Activated T-helper 1 cell treated with Interleukin-2 at 50 U/mL for 16 hours (primary cell): ENCODE data around the gene NECTIN1.
A peak's percentile ranks its signal among the peaks of the same experiment; 100 is the strongest.

Experiments used
- DNase-seq: peaks from one replicate; pipeline ENCODE4 v3.0.0-alpha.2; 2020; ENCODE audit warnings: low read depth

The NECTIN1 gene

DNA sequence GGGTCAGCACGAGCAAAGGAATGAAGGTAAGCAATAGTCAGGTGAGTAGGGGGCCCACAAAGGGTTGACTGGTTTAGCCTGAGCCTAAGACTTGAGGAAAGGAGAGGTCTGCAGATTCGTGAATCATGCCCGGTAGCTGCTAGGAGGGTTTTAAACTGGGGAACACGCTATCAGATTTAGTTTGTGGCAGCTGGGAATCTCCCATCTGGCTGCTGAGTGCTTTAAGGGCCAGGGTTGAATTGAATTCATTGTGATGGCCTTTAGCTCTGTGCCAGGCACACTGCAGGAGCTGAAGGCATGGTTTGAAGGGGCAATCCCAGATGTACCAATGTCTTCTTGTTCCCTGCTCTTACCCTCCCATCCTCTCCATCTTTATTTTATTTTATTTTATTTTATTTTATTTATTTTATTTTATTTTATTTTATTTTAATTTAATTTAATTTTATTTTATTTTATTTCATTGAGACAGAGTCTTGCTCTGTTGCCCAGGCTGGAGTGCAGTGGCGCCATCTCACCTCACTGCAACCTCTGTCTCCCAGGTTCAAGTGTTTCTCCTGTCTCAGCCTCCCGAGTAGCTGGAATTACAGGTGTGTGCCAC lies 1.9 kb upstream of the NECTIN1 start:
- no peak for DNase-seq

DNA sequence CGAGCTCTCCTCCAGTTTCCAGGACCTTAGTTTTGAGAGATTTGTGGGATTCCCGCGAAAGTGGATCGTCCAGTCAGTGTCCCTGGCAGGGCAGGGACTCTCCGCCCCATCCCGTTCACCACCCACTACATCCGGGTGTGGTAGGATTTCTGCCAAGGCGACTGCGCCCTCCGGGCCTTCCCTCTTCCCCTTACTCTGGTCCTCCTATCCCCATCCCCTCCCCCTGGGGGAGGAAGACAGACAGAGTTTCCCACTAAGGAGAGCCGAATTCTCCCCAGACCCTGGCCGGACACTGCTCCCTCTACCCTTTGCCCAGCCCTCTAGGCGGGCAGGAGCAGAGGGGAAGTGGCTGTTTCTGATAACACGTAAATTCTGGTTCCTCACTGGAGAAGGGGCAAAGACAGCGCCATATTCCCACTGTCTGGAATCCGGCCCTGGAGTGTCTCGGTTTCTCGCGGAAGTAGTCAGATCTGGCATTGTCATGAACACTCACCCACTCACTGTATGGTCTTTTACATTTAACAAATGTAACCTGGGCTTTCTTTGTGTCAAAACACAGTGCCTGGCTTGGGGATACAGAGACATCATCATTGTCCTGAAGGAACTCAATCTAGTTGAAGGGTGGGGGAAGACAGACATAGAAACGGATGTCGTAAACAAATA lies 1.1 kb upstream of the NECTIN1 start:
- no peak for DNase-seq

DNA sequence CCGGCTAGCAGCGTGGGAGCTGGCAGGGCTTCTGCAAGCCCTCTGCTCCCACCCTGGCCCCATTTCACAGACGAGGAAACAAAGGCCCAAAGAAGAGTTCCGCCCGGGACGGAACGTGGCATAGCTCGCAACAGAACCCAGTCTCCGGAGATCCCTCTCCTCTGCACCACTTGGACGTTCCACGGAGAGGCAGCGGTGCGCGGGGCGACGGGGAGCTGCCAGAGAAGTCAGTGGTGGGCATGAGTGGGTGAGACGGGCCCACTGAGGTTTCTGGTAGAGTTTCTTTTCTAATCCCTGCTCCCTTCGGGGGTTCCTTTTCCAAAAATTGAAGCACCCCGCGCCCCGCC lies 554 bp upstream of the NECTIN1 start:
- DNase-seq = no peak

DNA sequence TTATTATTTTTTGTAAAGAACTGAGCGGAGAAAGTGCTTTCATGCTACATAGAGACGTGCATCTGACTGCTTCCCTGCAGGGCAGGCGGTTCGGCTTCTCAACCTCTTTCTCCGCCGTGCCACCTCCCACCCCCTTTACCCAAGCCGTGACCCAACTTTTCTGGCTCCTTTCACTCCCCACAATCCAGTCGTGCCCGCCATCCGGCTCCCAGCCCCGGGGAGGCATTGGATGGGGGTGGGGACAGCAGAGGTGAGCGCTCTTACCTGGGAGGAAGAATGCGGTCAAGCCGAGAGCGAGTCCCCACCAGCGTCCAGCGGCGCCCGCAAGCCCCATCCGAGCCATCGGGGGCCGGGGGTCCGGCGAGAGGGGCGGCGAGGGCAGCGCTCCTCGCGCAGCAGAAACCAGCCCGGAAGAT lies 781 bp downstream of the NECTIN1 start:
- DNase-seq = no peak

DNA sequence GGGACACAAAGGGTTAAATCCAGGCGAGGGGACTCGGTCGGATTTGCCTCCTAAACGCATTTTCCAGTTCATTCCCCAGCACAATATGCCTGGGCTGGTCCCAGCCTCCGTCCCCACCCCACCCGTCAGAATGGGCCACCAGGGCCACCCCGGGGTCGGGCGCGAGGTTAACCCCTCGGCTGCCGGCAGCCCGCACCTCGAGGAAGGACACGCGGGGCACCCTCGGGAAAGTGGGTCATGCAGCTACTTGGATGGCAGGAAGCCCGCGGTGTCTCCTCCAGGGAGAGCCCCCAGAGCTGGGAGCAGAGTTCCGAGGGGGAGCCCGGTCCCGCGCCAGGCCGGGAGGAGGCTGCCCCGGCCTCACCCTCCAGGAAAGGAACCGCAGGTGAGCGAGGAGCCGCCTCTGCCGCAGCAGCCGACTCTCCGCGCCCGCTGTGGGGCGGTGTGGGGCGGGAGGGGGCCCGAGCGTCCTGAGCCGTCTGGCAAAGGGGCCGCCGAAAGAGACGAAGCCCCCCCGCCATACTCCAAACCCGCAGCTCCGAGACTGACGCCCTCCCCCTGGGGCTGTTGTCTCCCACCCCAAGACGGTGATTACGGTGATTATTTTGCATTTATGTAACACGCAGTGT lies 1.4 kb downstream of the NECTIN1 start:
- DNase-seq = peak; percentile 20

DNA sequence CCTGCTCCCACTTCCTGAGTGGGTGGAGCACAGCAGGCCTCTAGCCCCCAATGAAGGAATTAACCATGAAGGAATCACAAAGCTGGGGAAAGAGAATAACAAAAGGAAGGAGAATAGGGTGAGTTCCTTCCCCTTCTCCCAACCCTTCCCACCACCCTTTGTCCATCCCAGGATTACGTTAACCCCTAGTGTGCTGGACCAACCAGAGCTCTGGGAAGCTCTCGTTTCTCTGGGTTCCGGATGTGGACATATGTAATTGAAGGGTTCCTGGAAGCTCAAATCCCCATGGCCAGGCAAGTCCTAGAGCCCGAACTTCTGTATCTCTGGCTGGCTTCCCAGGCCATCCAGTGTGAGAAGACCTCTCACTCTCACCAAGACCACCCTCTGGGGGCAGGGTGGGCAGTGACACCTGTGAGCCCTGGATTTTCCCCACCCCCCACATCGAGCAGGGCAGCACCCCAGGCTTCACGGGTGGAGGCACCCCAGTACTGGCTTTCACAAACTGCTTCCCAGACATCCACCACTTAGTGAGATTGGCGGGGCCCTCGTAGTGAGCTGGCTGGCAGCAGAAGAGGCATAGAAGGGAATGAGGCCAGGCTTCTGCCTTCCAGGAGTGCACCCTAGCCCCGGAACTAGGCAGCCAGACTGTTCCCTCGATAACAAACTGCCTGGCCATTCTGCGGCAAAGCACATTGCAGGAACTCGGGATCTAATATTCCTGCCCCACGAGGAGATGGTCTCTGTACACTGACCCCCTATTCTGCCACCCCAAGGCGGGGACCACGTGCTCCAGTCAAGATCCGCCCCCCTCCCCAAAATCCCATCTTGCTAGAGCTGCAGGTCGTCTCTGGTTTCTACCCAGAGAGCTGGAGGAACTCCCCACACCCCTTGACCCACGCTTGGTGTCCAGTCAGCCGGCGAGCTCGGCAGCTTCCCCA lies 2.1 kb downstream of the NECTIN1 start:
- DNase-seq = no peak

DNA sequence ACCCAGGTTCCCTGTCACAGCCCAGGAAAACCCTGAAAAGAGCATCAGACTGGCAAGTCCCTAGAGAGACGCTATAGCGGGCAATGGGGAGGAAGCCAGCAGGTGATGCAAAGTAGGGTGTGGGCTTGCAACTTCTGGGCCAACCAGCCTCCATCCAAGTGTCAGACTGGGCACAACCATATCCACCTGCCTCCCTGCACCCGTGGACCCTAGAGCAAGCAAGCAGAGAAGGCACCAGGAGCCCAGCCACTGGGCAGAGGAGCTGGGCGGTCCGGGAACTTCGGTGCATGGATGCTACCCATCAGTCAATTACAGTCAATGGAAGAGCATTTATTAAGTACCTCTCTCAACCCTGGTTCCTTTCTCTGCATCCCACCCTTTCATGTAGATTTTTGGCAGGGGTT lies 2.8 kb downstream of the NECTIN1 start:
- no peak for DNase-seq

DNA sequence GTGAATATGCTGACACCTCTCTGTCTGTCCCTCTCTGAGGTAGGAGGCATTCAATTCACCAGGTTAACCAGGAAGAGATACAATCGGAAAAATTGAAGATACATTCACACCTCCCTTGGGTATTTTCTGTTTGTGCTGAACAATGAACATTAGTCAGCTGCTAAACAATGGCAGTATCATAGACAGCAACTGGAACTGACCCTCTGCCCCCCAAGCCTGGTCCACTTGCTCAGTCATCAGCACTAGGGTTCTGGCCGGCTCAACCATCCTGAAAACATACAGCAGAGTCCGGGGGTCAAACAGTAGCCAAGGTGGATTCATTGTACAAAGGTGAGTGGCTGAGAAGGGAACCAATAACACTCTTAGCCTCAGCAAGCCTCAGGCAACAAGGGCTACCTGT lies 4.0 kb downstream of the NECTIN1 start:
- no peak for DNase-seq

DNA sequence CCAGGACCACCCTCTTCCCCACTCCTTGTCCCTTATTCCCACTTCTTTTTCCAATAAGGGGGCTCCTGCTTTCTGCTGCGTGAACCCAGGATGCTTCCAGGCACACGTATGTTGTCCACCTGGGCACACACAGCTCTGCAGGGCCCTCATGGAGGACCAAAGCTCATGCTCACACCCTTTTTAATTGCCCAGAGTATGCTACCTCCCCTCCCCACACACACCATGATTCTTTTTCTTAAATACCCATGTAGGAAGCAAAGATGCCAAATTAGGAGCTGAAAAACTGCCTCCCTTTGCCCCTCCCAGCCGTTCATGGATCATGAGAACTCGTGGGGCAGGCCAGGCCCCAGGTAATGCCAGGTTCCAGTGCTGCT lies 5.1 kb downstream of the NECTIN1 start:
- DNase-seq = no peak

DNA sequence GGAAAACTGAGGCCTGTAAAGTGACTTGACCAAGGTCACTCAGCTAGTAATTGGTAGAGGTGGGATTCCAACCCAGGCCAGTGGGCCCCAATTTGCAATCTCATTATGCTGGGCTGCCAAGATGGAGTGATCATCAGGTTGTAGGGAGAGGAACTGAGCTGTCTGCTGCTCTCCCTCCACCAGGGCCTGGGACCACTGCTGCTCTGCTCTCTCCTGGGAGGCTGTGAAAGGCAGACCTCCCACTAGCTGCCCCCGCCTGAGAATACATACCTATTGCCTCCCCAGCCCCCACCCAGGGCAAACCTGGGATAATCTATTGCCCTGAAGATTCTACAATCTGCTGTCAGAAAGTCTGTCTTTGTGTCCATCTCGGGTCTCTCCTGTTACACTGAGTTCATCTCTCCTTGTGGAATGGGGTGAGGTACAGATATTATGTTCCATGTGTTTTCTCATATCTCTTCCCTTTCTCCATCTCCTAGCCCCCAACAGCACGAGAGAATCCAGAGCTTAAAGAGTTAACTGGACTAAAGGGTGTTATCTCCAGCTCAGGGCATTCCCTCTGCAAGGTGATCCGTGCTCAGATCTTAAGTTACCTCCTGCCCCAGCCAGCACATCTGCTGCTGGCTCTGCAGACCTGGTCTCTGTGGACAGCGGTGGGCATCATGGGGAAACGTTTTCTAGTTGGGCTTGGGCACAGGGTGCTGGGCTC lies 5.6 kb downstream of the NECTIN1 start:
- DNase-seq = no peak

DNA sequence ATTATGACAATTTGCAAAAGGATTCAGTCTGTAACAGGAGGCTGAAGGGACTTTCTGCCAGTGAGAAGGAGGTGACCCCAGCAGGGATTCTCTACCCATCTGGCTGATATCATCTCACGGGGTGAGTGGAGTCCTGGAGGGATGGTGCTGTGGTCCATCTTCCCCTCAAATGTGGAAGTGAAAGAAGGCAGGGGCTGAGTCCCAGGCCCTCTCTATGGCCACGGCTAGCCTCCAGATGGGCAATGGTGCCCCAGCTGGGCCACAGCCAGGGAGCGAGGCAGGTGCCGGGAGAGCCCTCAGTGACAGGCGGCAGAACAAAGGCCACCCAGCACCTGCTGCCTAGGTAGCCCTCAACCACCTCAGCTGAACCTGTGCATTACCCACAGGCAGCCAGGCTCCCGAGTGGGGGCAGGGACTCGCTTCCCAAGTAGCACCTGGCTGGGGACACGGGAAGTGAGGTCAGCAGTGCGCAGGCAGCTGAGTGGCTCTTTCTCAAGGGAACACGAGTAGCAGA lies 6.7 kb downstream of the NECTIN1 start:
- no peak for DNase-seq

DNA sequence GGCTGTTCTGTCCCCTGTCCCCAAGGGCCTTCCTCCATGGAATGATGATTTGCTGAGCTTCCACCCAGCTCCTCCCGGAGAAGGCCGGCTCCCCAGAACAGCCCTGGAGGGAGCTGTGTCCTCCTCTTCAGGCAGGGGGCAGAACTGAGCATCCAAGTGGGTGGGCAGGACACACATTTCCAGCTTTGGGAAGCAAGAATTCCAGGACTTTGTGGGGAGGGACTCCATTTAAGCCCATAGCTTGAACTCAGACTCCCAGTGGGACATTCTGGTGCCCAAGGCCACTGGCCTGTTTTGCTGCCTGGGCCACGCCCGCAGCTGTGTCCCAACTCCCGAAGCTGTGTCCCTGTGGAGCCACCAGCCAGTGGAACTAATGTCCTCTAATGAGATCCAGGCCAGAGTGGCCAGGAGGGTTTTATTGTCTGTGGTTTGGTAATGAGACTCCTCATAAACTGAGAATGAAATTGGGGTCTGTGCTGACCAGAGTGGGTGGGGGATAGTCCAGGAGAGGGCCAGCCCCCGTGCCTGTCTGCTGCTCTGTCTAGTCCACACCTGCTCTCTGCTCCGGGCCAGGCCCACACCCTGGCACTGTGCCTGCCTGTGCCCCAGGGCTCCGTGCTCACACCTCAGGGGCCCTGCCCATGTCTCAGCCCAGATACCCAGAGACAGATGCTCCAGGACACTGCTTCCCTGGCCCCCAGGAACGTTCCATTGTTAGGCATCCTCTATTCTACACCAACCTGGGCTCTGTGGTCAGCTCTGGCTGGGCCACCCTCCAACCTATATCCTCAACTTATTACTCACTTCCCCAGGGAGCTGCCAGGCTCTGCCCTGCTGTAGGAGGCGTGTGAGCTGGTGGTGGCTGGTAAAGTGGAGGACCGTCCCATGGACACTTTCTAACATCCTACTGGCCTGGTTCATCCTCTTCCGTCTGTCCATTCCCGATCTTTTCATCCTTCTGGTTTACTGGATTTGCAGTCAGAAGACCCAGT lies 7.6 kb downstream of the NECTIN1 start:
- no peak for DNase-seq

DNA sequence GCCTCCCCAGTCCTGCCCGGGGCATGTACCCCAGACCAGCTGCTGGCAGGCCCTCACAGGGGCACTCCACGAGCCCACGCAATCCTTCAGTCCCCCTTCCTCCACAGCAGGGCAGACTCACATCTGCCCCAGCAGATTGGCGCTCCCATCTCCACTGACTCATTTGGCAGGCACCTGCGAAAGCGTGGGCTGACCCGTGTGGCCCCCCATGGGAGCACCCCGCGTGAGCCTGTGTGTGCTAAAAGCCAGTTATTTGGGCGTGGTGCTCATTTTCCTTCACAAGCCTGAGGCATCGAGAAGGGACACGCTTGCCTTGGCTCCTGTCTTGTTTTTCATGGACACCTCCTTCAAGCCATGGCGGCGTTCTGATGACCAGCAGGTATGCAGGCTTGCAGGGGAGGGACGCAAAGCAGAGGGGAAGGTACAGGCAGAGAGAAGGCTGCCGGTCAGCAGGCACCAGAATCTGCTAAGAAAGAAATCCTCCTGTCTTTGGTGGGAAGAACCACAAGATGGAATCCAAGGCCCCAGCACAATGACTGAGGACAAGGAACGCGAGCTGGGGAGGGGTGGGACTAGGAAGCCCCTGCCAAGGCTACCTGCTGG lies 8.6 kb downstream of the NECTIN1 start:
- no peak for DNase-seq

DNA sequence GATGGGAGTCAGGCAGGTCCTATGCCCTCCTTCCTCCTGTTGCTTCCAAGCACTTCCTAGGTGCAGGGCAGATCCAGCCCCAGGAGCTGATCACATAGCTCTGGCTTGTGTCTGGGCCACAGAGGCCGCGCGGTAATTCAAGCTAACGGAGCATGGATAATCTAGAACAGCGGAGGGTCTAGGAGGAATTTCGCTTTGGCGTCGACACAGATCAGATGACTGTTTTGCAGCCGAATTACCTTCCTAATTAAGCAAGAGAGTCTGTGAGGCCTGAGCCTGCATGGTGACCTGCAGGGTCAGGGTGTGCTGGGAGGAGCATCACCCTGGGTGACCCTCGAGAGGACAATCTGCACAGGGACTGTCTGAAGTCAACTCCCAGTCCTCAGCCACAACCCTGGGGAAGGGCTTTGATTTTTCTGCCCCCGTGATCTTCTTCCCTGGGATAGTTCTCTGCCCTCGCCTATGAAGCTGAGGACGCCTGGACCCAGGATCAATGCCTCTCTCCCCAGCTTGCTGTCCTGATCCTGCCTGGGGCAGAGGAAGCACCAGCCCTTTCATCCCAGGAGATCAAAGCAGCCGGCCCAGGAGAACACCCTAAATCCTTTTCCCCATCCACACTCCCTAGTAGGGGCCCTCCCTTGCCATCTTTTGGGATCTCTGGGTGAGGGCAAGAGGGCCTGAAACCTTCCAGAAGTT lies 11.0 kb downstream of the NECTIN1 start:
- no peak for DNase-seq

DNA sequence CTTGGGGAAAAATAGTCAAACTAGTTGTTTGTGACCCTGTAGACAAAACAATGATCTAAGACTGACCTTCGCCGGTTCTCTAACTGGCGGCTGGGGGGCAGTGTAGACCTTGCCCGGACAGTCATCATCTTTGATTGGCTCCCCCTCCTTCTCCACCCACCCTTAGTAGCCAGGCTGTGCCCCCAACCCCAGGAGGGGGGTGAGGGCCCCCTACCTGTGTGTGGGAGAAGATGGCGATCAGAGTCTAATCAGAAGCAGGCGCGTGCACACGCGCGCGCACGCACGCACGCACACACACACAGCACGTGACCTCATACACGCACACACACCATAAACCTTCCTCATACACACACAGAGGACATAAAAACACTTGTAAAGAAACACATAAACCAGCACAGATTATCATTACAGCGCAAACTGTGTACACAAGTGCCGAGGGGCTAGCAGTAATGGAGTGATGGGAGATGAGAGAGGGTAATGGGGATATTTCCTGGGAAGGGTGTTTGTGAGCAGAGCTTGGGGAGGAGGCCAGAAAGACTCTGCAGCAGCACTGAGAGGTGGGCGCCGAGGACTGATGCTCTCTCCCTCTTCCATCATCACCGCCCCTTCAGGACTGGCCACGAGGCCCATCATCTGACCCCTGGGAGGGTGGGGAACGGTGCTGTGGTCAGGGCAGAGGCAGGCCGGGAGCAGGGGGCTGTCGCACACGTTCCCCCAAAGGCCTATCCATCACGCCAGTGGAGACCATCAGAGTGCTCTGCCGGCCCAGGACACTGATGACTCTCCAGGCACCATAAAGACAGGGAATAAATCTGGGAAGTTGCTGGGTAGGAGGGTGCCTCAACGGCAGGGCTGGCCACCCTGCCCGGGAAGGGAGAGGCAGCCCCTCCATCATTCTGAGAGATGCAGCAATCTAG lies 12.2 kb downstream of the NECTIN1 start:
- DNase-seq = no peak

DNA sequence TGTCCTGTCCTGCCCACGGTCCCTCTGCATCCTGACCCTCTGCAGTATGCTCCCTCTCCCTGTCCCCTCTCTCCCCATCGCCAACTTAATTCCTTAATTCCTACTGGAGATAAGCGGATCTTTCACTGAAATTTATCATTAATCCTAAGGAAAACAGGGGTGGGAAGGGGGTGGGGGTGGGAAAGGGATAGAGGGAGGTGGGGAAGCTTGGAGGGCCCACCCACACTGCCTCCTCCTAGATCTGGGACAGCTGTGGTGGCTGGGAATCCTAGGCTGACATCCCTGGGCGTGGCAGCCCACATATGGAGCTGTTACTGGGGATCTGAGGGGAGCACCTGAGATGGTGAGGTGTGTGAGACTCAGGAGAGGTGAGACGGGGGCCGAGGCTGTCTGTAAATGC lies 14.4 kb downstream of the NECTIN1 start:
- no peak for DNase-seq

DNA sequence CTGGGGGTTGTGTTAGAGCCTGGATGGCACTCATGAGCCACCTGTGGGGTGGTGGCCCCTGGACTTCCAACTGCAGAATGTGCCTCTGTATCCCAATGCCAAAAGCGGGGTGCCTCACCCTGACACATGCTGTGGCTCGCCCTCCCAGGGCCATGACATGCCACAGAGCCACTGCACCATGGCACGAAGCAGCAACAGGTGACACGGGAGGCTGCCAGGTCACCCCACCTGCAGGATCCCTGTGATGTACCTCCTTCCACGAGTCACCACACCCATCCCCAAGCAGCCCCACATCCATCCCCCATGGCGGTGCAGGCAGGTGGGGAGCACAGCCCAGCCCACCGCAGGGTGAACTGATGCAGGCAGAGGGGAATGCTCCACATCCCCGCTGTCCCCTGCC lies 14.8 kb downstream of the NECTIN1 start:
- no peak for DNase-seq

DNA sequence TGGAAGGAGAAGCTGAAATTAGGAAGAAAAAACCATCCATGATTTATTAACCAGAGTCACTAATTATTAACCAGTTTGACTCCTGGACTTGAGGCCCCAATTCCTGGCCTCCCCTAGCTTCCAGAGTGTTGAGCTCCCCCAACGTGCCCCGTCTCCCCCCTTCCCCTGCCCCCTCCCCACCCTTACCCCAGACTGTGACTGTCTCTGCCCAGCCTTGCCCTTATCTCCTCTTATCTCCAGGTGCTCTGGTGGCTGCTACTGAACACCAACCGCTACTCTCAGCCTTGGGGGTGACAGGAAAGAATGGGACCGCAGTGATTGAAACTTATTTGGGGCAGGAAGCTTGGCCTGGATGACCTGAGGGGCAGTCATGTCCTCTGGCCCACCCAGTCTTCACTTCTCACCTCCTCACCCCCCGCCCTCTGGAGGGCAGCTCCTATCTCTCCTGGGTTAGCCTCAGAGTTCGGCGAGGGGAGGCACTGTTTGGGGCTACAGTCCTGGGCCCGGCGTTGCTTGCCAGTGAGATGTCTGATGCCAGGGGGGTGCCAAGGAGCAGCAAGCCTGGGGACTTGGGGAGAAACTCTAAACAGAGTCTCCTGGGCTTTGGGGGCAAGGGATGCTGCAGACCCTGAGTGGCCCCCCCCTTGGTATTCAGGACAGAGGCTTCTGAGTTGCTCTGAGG lies 15.5 kb downstream of the NECTIN1 start:
- DNase-seq = no peak
